ENCODE data around the gene PBOV1.

Gene PBOV1

DNA sequence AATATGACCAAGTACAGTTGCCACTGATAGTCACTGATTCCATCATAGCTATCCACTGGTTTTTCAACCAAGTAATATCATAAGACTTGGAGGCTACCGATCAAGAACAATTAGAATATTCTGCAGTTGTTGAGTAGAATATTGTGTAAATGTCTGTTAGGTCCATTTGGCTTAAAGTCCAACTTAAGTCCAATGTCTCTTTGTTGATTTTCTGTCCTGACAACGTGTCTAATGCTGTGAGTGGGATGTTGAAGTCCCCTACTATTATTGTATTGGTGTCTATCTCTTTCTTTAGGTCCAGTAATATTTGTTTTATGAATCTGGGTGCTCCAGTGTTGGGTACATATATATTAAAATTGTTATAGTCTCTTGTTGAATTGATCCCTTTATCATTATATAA is 42.7 kb downstream of the PBOV1 start:
- Histone ChIP-seq H3K27me3 (replicated peaks; ENCODE audit: control insufficient read depth, insufficient read depth, low read length) (no peaks in the 10 kb centered on the region; the same call in 1 of the 2 replicates), H3K36me3 (ENCODE audit: control insufficient read depth, insufficient read depth, low read length) (no peaks in the 10 kb centered on the region), H3K4me3 (replicated peaks; ENCODE audit: low read depth, low read length) (no peak overlapping the region)
- DNase-seq (ENCODE audit: extremely low read depth, insufficient read length), result no peak
- TF ChIP-seq, protein P1, sequence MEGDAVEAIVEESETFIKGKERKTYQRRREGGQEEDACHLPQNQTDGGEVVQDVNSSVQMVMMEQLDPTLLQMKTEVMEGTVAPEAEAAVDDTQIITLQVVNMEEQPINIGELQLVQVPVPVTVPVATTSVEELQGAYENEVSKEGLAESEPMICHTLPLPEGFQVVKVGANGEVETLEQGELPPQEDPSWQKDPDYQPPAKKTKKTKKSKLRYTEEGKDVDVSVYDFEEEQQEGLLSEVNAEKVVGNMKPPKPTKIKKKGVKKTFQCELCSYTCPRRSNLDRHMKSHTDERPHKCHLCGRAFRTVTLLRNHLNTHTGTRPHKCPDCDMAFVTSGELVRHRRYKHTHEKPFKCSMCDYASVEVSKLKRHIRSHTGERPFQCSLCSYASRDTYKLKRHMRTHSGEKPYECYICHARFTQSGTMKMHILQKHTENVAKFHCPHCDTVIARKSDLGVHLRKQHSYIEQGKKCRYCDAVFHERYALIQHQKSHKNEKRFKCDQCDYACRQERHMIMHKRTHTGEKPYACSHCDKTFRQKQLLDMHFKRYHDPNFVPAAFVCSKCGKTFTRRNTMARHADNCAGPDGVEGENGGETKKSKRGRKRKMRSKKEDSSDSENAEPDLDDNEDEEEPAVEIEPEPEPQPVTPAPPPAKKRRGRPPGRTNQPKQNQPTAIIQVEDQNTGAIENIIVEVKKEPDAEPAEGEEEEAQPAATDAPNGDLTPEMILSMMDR (IDR thresholded peaks at IDR 0.05; ENCODE audit: insufficient read depth, low read length, poor library complexity, severe bottlenecking), result no peak

Data from GM06990 (cell line).